SK-N-MC (cell line): ENCODE measurements around the gene ARID4B.

ENCODE experiments used
- DNase-seq: peaks from one replicate; pipeline ENCODE4 v3.0.0-alpha.2; 2011; ENCODE audit warnings: low read depth, low spot score
- H3K27ac ChIP-seq: fragments of 200-600 bp; sonication (generic); 2 replicates; pipeline ENCODE4 v1.5.1; 2016; ENCODE audit warnings: mixed run types
- H3K36me3 ChIP-seq: fragments of 200-600 bp; sonication (generic); 2 replicates; pipeline ENCODE4 v1.6.1; 2017; ENCODE audit warnings: antibody characterized with exemption, low read length, mixed read lengths; ENCODE audit not compliant: insufficient read depth
- H3K4me3 ChIP-seq: fragments of 200-600 bp; sonication (generic); 2 replicates; pipeline ENCODE4 v1.5.1; 2016
- H3K9ac ChIP-seq: fragments of 200-600 bp; sonication (generic); 2 replicates; pipeline ENCODE4 v1.8.0; 2017; ENCODE audit warnings: mixed run types, mixed read lengths; ENCODE audit not compliant: insufficient read length
- H3K9me3 ChIP-seq: fragments of 200-600 bp; sonication (generic); 2 replicates; pipeline ENCODE4 v1.6.1; 2017; ENCODE audit warnings: low read depth, mild to moderate bottlenecking, antibody characterized with exemption, low read length, moderate library complexity, mixed read lengths
- EZH2 ChIP-seq: fragments of 200-600 bp; sonication (generic); IDR thresholded peaks from one replicate; pipeline ENCODE4 v1.6.1; 2017; ENCODE audit warnings: antibody characterized with exemption
- FOXP2 ChIP-seq: optimal IDR thresholded peaks from 2 replicates; pipeline ENCODE3; 2011; ENCODE audit warnings: mild to moderate bottlenecking, moderate library complexity; ENCODE audit not compliant: insufficient read depth; ENCODE audit errors: extremely low read length, control extremely low read depth
- POLR2AphosphoS5 ChIP-seq: IDR thresholded peaks from 2 replicates; pipeline ENCODE4 v1.6.1; 2012; ENCODE audit warnings: mild to moderate bottlenecking, low read depth, low read length, borderline replicate concordance

The ARID4B gene

GRCh38 chr1:235293322-235293942 lies 34.5 kb downstream of the ARID4B start:
- H3K36me3 ChIP-seq = peaks cover 3% of the 10 kb centered on the region; the same call in 1 of the 2 replicates
- peaks cover 4% of the 10 kb centered on the region; the same call in 1 of the 2 replicates for H3K9me3 ChIP-seq
- TF ChIP-seq FOXP2 (no peak), POLR2AphosphoS5 (no peak), EZH2 (no peak)
- H3K9ac ChIP-seq = no peak overlapping the region
- no peak overlapping the region for H3K4me3 ChIP-seq
- peak overlapping the region; percentile 17; the same call in 1 of the 2 replicates for H3K27ac ChIP-seq
- DNase-seq = no peak

- no peak for DNase-seq
- no peak for TF ChIP-seq EZH2
- TF ChIP-seq POLR2AphosphoS5 = no peak
- no peak for TF ChIP-seq FOXP2
- H3K9ac ChIP-seq = no peak overlapping the region
- H3K9me3 ChIP-seq = peaks cover 4% of the 10 kb centered on the region; the same call in 1 of the 2 replicates
- H3K27ac ChIP-seq = no peak overlapping the region
- no peak overlapping the region for H3K4me3 ChIP-seq
- H3K36me3 ChIP-seq = peaks cover 3% of the 10 kb centered on the region; the same call in 1 of the 2 replicates
Measured at GRCh38 chr1:235292790-235293189, 35.2 kb downstream of the ARID4B start.

- TF ChIP-seq POLR2AphosphoS5 = no peak
- no peak for TF ChIP-seq FOXP2
- TF ChIP-seq EZH2 = no peak
- no peak overlapping the region for H3K27ac ChIP-seq
- no peaks in the 10 kb centered on the region for H3K9me3 ChIP-seq
- no peak overlapping the region for H3K4me3 ChIP-seq
- no peaks in the 10 kb centered on the region for H3K36me3 ChIP-seq
- H3K9ac ChIP-seq = no peak overlapping the region
- no peak for DNase-seq
Measured at GRCh38 chr1:235291599-235292091, 36.3 kb downstream of the ARID4B start.

GRCh38 chr1:235290740-235291502 lies 37.1 kb downstream of the ARID4B start:
- DNase-seq = no peak
- TF ChIP-seq EZH2 (no peak), FOXP2 (no peak), POLR2AphosphoS5 (no peak)
- no peaks in the 10 kb centered on the region for H3K9me3 ChIP-seq
- H3K27ac ChIP-seq = no peak overlapping the region
- no peaks in the 10 kb centered on the region for H3K36me3 ChIP-seq
- no peak overlapping the region for H3K9ac ChIP-seq
- no peak overlapping the region for H3K4me3 ChIP-seq

GRCh38 chr1:235289859-235290739 lies 37.9 kb downstream of the ARID4B start:
- Histone ChIP-seq H3K9me3 (no peaks in the 10 kb centered on the region), H3K9ac (no peak overlapping the region), H3K36me3 (peaks cover 3% of the 10 kb centered on the region; the same call in 1 of the 2 replicates), H3K4me3 (no peak overlapping the region), H3K27ac (no peak overlapping the region)
- no peak for DNase-seq
- TF ChIP-seq FOXP2 = no peak
- TF ChIP-seq EZH2 = no peak
- TF ChIP-seq POLR2AphosphoS5 = no peak

- no peaks in the 10 kb centered on the region for H3K9me3 ChIP-seq
- peaks cover 3% of the 10 kb centered on the region; the same call in 1 of the 2 replicates for H3K36me3 ChIP-seq
- no peak overlapping the region for H3K27ac ChIP-seq
- no peak for DNase-seq
- no peak overlapping the region for H3K9ac ChIP-seq
- no peak for TF ChIP-seq EZH2
- TF ChIP-seq FOXP2 = no peak
- TF ChIP-seq POLR2AphosphoS5 = no peak
- no peak overlapping the region for H3K4me3 ChIP-seq
Measured at GRCh38 chr1:235287208-235287882, 40.6 kb downstream of the ARID4B start.

- TF ChIP-seq POLR2AphosphoS5 (no peak), EZH2 (no peak), FOXP2 (no peak)
- Histone ChIP-seq H3K9me3 (no peaks in the 10 kb centered on the region), H3K4me3 (no peak overlapping the region), H3K27ac (no peak overlapping the region), H3K9ac (no peak overlapping the region), H3K36me3 (peaks cover 3% of the 10 kb centered on the region; the same call in 1 of the 2 replicates)
- no peak for DNase-seq
Measured at GRCh38 chr1:235286667-235287066, 41.3 kb downstream of the ARID4B start.
